Thyroid gland (tissue), 4 donors: ENCODE results near the gene PAK4. TPM values are rescaled to one million over a fixed set of nuclear protein-coding genes. Genes with fewer than 3 reads are reported as not detected.
A peak's percentile ranks its signal among the peaks of the same experiment; 100 is the strongest.

Source experiments
- DNase-seq, 2 donors: peaks; one replicate each; pipeline ENCODE4 v3.0.0-alpha.2; 2019
- H3K27ac ChIP-seq, 3 donors: fragments of 200-600 bp; sonication (generic); 1 replicate in 2 of 3; 2 replicates in 1 of 3; pipeline ENCODE4 v1.5.1; 2016 to 2019; ENCODE audit warnings: mild to moderate bottlenecking in 1 of 3, moderate library complexity in 1 of 3
- H3K27me3 ChIP-seq: fragments of 200-600 bp; sonication (generic); one replicate; pipeline ENCODE4 v1.5.1; 2019
- H3K36me3 ChIP-seq, 2 donors: fragments of 200-600 bp; sonication (generic); one replicate each; pipeline ENCODE4 v1.5.1; 2016 to 2019
- H3K4me1 ChIP-seq, 2 donors: fragments of 200-600 bp; sonication (generic); one replicate each; pipeline ENCODE4 v1.5.1; 2017 to 2019
- H3K4me3 ChIP-seq, 3 donors: fragments of 200-600 bp; sonication (generic); replicated peaks in 1 of 3; 1 replicate in 2 of 3; 2 replicates in 1 of 3; pipeline ENCODE4 v1.5.1; 2016; ENCODE audit warnings: mild to moderate bottlenecking in 1 of 3
- H3K9me3 ChIP-seq: fragments of 200-600 bp; sonication (generic); one replicate; pipeline ENCODE4 v1.5.1; 2017
- CTCF ChIP-seq, 6 experiments: fragments of 200-600 bp in 3 of 6; fragments of 450-650 bp in 3 of 6; sonication (generic) in 3 of 6; IDR thresholded peaks; one replicate each; pipeline ENCODE4 v1.5.1; 2016 to 2019; ENCODE audit warnings: antibody characterized with exemption in 6 of 6, mild to moderate bottlenecking in 2 of 6, inconsistent platforms in 1 of 6, moderate library complexity in 1 of 6
- POLR2A ChIP-seq, 2 donors: fragments of 450-650 bp; IDR thresholded peaks; one replicate each; pipeline ENCODE4 v1.6.1; 2017; ENCODE audit warnings: antibody characterized with exemption in 2 of 2, mild to moderate bottlenecking in 2 of 2, moderate library complexity in 1 of 2
- WGBS, 2 donors: methylation state at CpG; one replicate each; pipeline ENCODE4 v1.1.5; 2017; 5-methylcytosine and 5-hydroxymethylcytosine counted together
- intact Hi-C: fragments of 100-400 bp; cut with DNase I; formaldehyde crosslinking; loops from one replicate; pipeline ENCODE4 v1.15.1; 2023
- total RNA-seq, 4 donors: library from RNA; depleted of rRNA; stranded (reverse); fragments of >200 nt; gene quantifications; one replicate each; pipeline ENCODE4 v1.2.3, GENCODE V29; 2016

The PAK4 gene
- total RNA-seq, 4 donors from 2014 or later, result 12.4 to 24.9 (median 23.2) TPM

GRCh38 chr19:39180749-39181148, 55.2 kb downstream of the PAK4 start:
- no peak for DNase-seq
- intact Hi-C loops, result no loop called here
- TF ChIP-seq CTCF (IDR thresholded peaks at IDR 0.05) (no peak), POLR2A (IDR thresholded peaks at IDR 0.05) (no peak)
- H3K4me3 ChIP-seq, result no peak overlapping the region
- H3K27ac ChIP-seq, result no peak overlapping the region
- whole genome bisulfite sequencing, 2 donors, result 90 to 92% methylated on average over 9 of the region's 9 CpGs
- H3K9me3 ChIP-seq, result no peaks in the 10 kb centered on the region
- H3K36me3 ChIP-seq, result peaks cover 0 to 27% of the 10 kb centered on the region in 2 donors
- peaks cover 5 to 8% of the 10 kb centered on the region in 2 donors for H3K4me1 ChIP-seq
- no peaks in the 10 kb centered on the region for H3K27me3 ChIP-seq

GRCh38 chr19:39181500-39182173, 56.1 kb downstream of the PAK4 start:
- intact Hi-C loops, result no loop called here
- no peak for TF ChIP-seq CTCF (IDR thresholded peaks at IDR 0.05)
- no peak for TF ChIP-seq POLR2A (IDR thresholded peaks at IDR 0.05)
- peaks cover 0 to 21% of the 10 kb centered on the region in 2 donors for H3K36me3 ChIP-seq
- H3K4me3 ChIP-seq, result no peak overlapping the region
- WGBS, 2 donors, result 67 to 70% methylated on average over 21 of the region's 21 CpGs
- H3K4me1 ChIP-seq, result peaks cover 5 to 8% of the 10 kb centered on the region in 2 donors
- H3K9me3 ChIP-seq, result no peaks in the 10 kb centered on the region
- no peak overlapping the region for H3K27ac ChIP-seq
- DNase-seq, result no peak
- H3K27me3 ChIP-seq, result no peaks in the 10 kb centered on the region

- DNase-seq, result peak; percentile 40 to 44
- Histone ChIP-seq H3K36me3 (peaks cover 0 to 16% of the 10 kb centered on the region in 2 donors), H3K27me3 (no peaks in the 10 kb centered on the region), H3K27ac (no peak overlapping the region), H3K4me1 (peaks cover 5 to 8% of the 10 kb centered on the region in 2 donors), H3K4me3 (no peak overlapping the region), H3K9me3 (no peaks in the 10 kb centered on the region)
- no peak for TF ChIP-seq CTCF (IDR thresholded peaks at IDR 0.05)
- no peak for TF ChIP-seq POLR2A (IDR thresholded peaks at IDR 0.05)
- WGBS, 2 donors, result 41% methylated on average over 4 of the region's 4 CpGs
- intact Hi-C loops, result no loop called here
Observed at GRCh38 chr19:39182174-39182505, 56.6 kb downstream of the PAK4 start.

DNA sequence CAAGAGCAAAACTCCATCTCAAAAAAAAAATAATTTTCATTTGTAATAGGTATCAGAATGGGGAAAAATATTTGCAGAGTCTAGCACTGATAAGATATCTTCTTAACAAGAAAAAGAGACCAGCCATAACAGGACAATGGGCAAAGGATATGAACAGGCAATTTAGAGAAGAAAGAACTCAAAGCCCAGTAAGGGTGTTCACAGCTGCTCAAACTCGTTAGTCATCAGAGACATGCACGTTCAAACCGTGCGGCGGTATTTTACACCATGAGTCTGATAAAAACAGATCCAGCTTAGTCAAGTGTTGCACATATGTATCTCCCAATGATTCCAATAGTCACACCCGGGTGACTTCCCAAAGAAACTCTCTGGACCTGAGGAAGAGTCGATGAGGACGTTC, 57.5 kb downstream of the PAK4 start:
- H3K4me3 ChIP-seq, result no peak overlapping the region
- peaks cover 5 to 8% of the 10 kb centered on the region in 2 donors for H3K4me1 ChIP-seq
- peaks cover 0 to 11% of the 10 kb centered on the region in 2 donors for H3K36me3 ChIP-seq
- no peak for DNase-seq
- WGBS, 2 donors, result 88 to 92% methylated on average over 8 of the region's 8 CpGs
- no peaks in the 10 kb centered on the region for H3K9me3 ChIP-seq
- no peaks in the 10 kb centered on the region for H3K27me3 ChIP-seq
- intact Hi-C loops, result no loop called here
- no peak overlapping the region for H3K27ac ChIP-seq
- TF ChIP-seq POLR2A (IDR thresholded peaks at IDR 0.05), result no peak
- TF ChIP-seq CTCF (IDR thresholded peaks at IDR 0.05), result no peak

DNA sequence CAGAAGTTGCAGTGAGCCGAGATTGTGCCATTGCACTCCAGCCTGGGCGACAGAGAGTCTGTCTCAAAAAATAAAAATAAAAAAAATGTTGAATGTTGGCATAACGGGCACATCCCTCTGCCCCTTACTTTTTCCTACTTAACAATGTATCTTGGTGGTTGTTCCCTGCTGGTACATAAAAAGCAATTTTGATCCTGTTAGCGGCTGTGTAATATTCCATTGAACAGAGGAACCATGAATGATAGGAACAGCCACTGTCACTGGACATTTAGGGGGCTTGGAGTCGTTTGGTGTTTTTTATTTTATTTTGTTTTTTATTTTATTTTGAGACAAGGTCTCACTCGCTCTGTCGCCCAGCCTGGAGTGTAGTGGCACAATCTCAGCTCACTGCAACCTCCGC, 60.8 kb downstream of the PAK4 start:
- 88 to 89% methylated on average over 8 of the region's 8 CpGs for WGBS, 2 donors
- no peak for DNase-seq
- H3K27ac ChIP-seq, result no peak overlapping the region
- no peaks in the 10 kb centered on the region for H3K9me3 ChIP-seq
- no peak overlapping the region for H3K4me3 ChIP-seq
- H3K36me3 ChIP-seq, result no peaks in the 10 kb centered on the region
- no peak for TF ChIP-seq CTCF (IDR thresholded peaks at IDR 0.05)
- no peak for TF ChIP-seq POLR2A (IDR thresholded peaks at IDR 0.05)
- no peaks in the 10 kb centered on the region for H3K4me1 ChIP-seq
- no peaks in the 10 kb centered on the region for H3K27me3 ChIP-seq
- intact Hi-C loops, result loop anchor here (5.0 kb wide), 1 partner anchor 59 kb away; the partner anchor contains the start of gene PAK4
